NT2/D1 (cell line): Measurements from ENCODE around the gene SLC2A6.

Source experiments
- DNase-seq: peaks from one replicate; pipeline ENCODE4 v3.0.0-alpha.2; 2011; ENCODE audit warnings: low read depth, low spot score
- H3K27me3 ChIP-seq: 2 replicates; pipeline ENCODE4 v1.6.0; 2011; ENCODE audit warnings: mild to moderate bottlenecking; ENCODE audit not compliant: insufficient read length, insufficient read depth
- H3K36me3 ChIP-seq: 2 replicates; pipeline ENCODE4 v1.6.1; 2011; ENCODE audit warnings: mild to moderate bottlenecking, low read length, mixed read lengths; ENCODE audit not compliant: insufficient read depth, insufficient read length
- H3K4me1 ChIP-seq: 2 replicates; pipeline ENCODE4 v1.5.1; 2011; ENCODE audit not compliant: insufficient read depth, insufficient read length
- H3K4me3 ChIP-seq: 2 replicates; pipeline ENCODE4 v1.5.1; 2011; ENCODE audit warnings: low read depth; ENCODE audit not compliant: insufficient read length
- H3K9ac ChIP-seq: 2 replicates; pipeline ENCODE4 v1.6.0; 2011; ENCODE audit warnings: low read depth; ENCODE audit not compliant: insufficient read length
- H3K9me3 ChIP-seq: 2 replicates; pipeline ENCODE4 v1.5.1; 2011; ENCODE audit warnings: mild to moderate bottlenecking, low read length; ENCODE audit not compliant: insufficient read depth
- SUZ12 ChIP-seq: IDR thresholded peaks from 2 replicates; pipeline ENCODE4 v1.6.1; 2011; ENCODE audit not compliant: insufficient read length, insufficient read depth; ENCODE audit errors: extremely low read depth
- YY1 ChIP-seq: IDR thresholded peaks from 2 replicates; pipeline ENCODE4 v1.6.1; 2011; ENCODE audit not compliant: insufficient read length, insufficient read depth
- ZNF274 ChIP-seq: IDR thresholded peaks from 2 replicates; pipeline ENCODE4 v1.6.1; 2011; ENCODE audit warnings: mild to moderate bottlenecking, low read depth, low read length

The SLC2A6 gene

DNA sequence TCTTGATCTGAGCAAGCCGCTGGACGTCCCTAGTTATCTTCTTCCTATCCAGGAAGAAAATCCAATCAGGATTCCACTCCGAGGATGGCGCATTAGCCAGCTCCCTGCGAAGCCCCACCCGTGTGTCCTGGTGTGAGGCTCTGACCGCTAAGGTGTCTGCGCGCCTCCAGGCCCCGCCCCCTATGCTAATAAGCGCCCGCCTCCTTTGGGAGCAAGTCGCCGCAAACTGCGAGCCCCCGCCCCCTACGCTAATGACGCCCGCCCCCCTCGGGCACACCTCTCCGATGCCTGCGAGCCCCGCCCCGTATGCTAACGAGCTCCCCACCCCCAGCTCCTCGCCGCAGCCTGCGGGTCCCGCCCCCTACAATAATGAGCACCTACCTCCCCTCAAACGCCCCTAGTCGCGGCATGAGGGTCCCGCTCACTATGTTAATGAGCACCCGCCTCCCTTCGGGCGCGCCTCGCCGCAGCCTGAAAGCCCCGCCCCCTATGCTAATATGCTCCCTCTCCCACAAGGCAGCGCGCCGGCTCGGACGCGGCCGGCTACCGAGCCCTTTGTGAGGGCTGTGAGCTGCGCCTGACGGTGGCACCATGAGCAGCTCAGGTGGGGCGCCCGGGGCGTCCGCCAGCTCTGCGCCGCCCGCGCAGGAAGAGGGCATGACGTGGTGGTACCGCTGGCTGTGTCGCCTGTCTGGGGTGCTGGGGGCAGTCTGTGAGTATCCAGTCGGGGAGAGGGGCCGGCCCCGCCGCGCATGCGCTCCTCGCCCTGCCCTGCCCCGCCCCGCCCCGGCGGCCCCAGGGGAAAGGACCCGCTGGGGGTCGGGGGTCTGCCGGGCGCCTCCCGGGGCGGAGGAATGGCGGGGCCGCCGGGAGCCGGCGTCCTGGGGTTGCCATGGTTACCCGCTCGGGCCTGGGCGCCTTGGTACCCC lies 19.2 kb downstream of the SLC2A6 start, which contains the start of gene CACFD1:
CACFD1 (plus strand) TSS at position 503 of the 929 bp plus-strand sequence; CDS start at position 592, 89 bp downstream.
- no peak for TF ChIP-seq ZNF274
- TF ChIP-seq YY1 = no peak
- no peak for TF ChIP-seq SUZ12
- Histone ChIP-seq H3K9ac (peak within 1 kb of the TSS; percentile 96), H3K4me1 (peaks cover 24% of the 10 kb centered on the region), H3K36me3 (peaks cover 15% of the 10 kb centered on the region), H3K4me3 (peak within 1 kb of the TSS; percentile 73), H3K9me3 (no peaks in the 10 kb centered on the region), H3K27me3 (no peaks in the 10 kb centered on the region)
- DNase-seq = peak; percentile 98

- Histone ChIP-seq H3K9me3 (no peaks in the 10 kb centered on the region), H3K9ac (no peak overlapping the region), H3K27me3 (no peaks in the 10 kb centered on the region), H3K4me1 (peaks cover 24% of the 10 kb centered on the region), H3K4me3 (peak overlapping the region; percentile 16), H3K36me3 (peaks cover 15% of the 10 kb centered on the region)
- no peak for DNase-seq
- no peak for TF ChIP-seq SUZ12
- TF ChIP-seq YY1 = no peak
- TF ChIP-seq ZNF274 = no peak
Observed at GRCh38 chr9:133458643-133459312, 20.1 kb downstream of the SLC2A6 start.

GRCh38 chr9:133457748-133458147 lies 21.2 kb downstream of the SLC2A6 start:
- H3K27me3 ChIP-seq = no peaks in the 10 kb centered on the region
- no peaks in the 10 kb centered on the region for H3K9me3 ChIP-seq
- peaks cover 24% of the 10 kb centered on the region for H3K4me1 ChIP-seq
- no peak overlapping the region for H3K9ac ChIP-seq
- H3K36me3 ChIP-seq = peaks cover 15% of the 10 kb centered on the region
- no peak for DNase-seq
- no peak for TF ChIP-seq ZNF274
- no peak for TF ChIP-seq YY1
- no peak for TF ChIP-seq SUZ12
- no peak overlapping the region for H3K4me3 ChIP-seq

- no peak for TF ChIP-seq YY1
- no peak for TF ChIP-seq SUZ12
- no peak for TF ChIP-seq ZNF274
- Histone ChIP-seq H3K9ac (peak overlapping the region; percentile 3), H3K27me3 (no peaks in the 10 kb centered on the region), H3K4me1 (peaks cover 24% of the 10 kb centered on the region), H3K9me3 (no peaks in the 10 kb centered on the region), H3K36me3 (peaks cover 15% of the 10 kb centered on the region), H3K4me3 (no peak overlapping the region)
- no peak for DNase-seq
Observed at GRCh38 chr9:133457233-133457632, 21.7 kb downstream of the SLC2A6 start.

DNA sequence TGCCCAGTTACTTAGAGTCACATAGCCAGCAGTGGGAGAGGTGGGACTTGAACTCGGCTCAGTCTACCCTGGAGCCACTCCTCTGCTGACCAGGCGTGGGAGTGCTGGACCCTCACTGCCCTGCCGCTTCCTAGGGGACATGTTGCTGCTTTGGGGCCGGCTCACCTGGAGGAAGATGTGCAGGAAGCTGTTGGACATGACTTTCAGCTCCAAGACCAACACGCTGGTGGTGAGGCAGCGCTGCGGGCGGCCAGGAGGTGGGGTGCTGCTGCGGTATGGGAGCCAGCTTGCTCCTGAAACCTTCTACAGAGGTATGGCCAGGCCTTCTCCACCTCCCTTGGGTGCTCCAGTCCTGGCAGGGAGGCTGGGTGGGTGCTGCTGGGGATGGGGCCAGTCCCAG lies 22.5 kb downstream of the SLC2A6 start:
- Histone ChIP-seq H3K4me1 (peaks cover 18% of the 10 kb centered on the region), H3K27me3 (no peaks in the 10 kb centered on the region), H3K4me3 (no peak overlapping the region), H3K9ac (peak overlapping the region; percentile 17), H3K36me3 (peaks cover 15% of the 10 kb centered on the region), H3K9me3 (no peaks in the 10 kb centered on the region)
- TF ChIP-seq ZNF274 (no peak), SUZ12 (no peak), YY1 (no peak)
- DNase-seq = no peak

- peaks cover 15% of the 10 kb centered on the region for H3K36me3 ChIP-seq
- H3K4me1 ChIP-seq = peaks cover 14% of the 10 kb centered on the region
Observed at GRCh38 chr9:133455936-133456335, 23.0 kb downstream of the SLC2A6 start.

More at GRCh38 chr9:133455936-133456335, 23.0 kb downstream of the SLC2A6 start:
- TF ChIP-seq ZNF274 = no peak
- no peak for TF ChIP-seq SUZ12
- TF ChIP-seq YY1 = no peak
- H3K9ac ChIP-seq = no peak overlapping the region
- H3K4me3 ChIP-seq = no peak overlapping the region
- DNase-seq = no peak
- H3K27me3 ChIP-seq = no peaks in the 10 kb centered on the region
- H3K9me3 ChIP-seq = no peaks in the 10 kb centered on the region
